ENCODE results near the gene MT1E. TPM values are rescaled to one million over a fixed set of nuclear protein-coding genes. Genes with fewer than 3 reads are reported as not detected.

Gene MT1E
- total RNA-seq, 1 donor from 2014 or later, result 18.8 TPM

- Histone ChIP-seq H3K27ac (ENCODE audit: low read depth, low read length) (peak overlapping the region; percentile 98), H3K27me3 (ENCODE audit: control insufficient read depth in 3 of 3, insufficient read depth in 3 of 3, low read length in 3 of 3) (no peaks in the 10 kb centered on the region), H3K9ac (ENCODE audit: low read depth in 1 of 3, low read length in 3 of 3) (peak overlapping the region; percentile 70 to 93 (median 81)), H3K4me1 (ENCODE audit: control insufficient read depth in 3 of 3, insufficient read depth in 3 of 3, low read length in 3 of 3) (peaks cover 63 to 78% (median 75%) of the 10 kb centered on the region in 3 donors), H3K9me3 (ENCODE audit: control insufficient read depth in 3 of 3, low read length in 3 of 3) (no peaks in the 10 kb centered on the region), H3K36me3 (ENCODE audit: control insufficient read depth in 3 of 3, insufficient read depth in 3 of 3, low read length in 3 of 3) (no peaks in the 10 kb centered on the region), H3K4me3 (ENCODE audit: low read length in 3 of 3) (peak overlapping the region; percentile 48 to 81 (median 63))
These were observed 19.0 kb upstream of the MT1E start for GRCh38 chr16:56606476-56607108.

- Histone ChIP-seq H3K4me3 (ENCODE audit: low read length in 3 of 3) (peak overlapping the region; percentile 63 to 81 (median 65)), H3K36me3 (ENCODE audit: control insufficient read depth in 3 of 3, insufficient read depth in 3 of 3, low read length in 3 of 3) (no peaks in the 10 kb centered on the region), H3K9ac (ENCODE audit: low read depth in 1 of 3, low read length in 3 of 3) (peak overlapping the region; percentile 70 to 93 (median 81)), H3K9me3 (ENCODE audit: control insufficient read depth in 3 of 3, low read length in 3 of 3) (no peaks in the 10 kb centered on the region), H3K27me3 (ENCODE audit: control insufficient read depth in 3 of 3, insufficient read depth in 3 of 3, low read length in 3 of 3) (no peaks in the 10 kb centered on the region), H3K27ac (ENCODE audit: low read depth, low read length) (peak overlapping the region; percentile 98), H3K4me1 (ENCODE audit: control insufficient read depth in 3 of 3, insufficient read depth in 3 of 3, low read length in 3 of 3) (peaks cover 68 to 81% (median 79%) of the 10 kb centered on the region in 3 donors)
These were observed 18.4 kb upstream of the MT1E start for GRCh38 chr16:56607109-56607618.

- Histone ChIP-seq H3K27me3 (ENCODE audit: control insufficient read depth in 3 of 3, insufficient read depth in 3 of 3, low read length in 3 of 3) (no peaks in the 10 kb centered on the region), H3K36me3 (ENCODE audit: control insufficient read depth in 3 of 3, insufficient read depth in 3 of 3, low read length in 3 of 3) (no peaks in the 10 kb centered on the region), H3K9ac (ENCODE audit: low read depth in 1 of 3, low read length in 3 of 3) (peak overlapping the region; percentile 70 to 93 (median 81)), H3K4me1 (ENCODE audit: control insufficient read depth in 3 of 3, insufficient read depth in 3 of 3, low read length in 3 of 3) (peaks cover 69 to 81% (median 81%) of the 10 kb centered on the region in 3 donors), H3K27ac (ENCODE audit: low read depth, low read length) (peak overlapping the region; percentile 98), H3K9me3 (ENCODE audit: control insufficient read depth in 3 of 3, low read length in 3 of 3) (no peaks in the 10 kb centered on the region), H3K4me3 (ENCODE audit: low read length in 3 of 3) (peak overlapping the region; percentile 63 to 81 (median 65))
These were observed 17.9 kb upstream of the MT1E start for GRCh38 chr16:56607675-56608042.

- no peaks in the 10 kb centered on the region for H3K36me3 ChIP-seq (ENCODE audit: control insufficient read depth in 3 of 3, insufficient read depth in 3 of 3, low read length in 3 of 3)
- no peaks in the 10 kb centered on the region for H3K9me3 ChIP-seq (ENCODE audit: control insufficient read depth in 3 of 3, low read length in 3 of 3)
- H3K27ac ChIP-seq (ENCODE audit: low read depth, low read length), result peak within 1 kb of the TSS; percentile 98
- peak within 1 kb of the TSS; percentile 75 to 89 (median 89) for H3K4me3 ChIP-seq (ENCODE audit: low read length in 3 of 3)
- peak within 1 kb of the TSS; percentile 76 to 93 (median 81) for H3K9ac ChIP-seq (ENCODE audit: low read depth in 1 of 3, low read length in 3 of 3)
- H3K27me3 ChIP-seq (ENCODE audit: control insufficient read depth in 3 of 3, insufficient read depth in 3 of 3, low read length in 3 of 3), result no peaks in the 10 kb centered on the region
- peaks cover 69 to 81% (median 81%) of the 10 kb centered on the region in 3 donors for H3K4me1 ChIP-seq (ENCODE audit: control insufficient read depth in 3 of 3, insufficient read depth in 3 of 3, low read length in 3 of 3)
These were observed 17.3 kb upstream of the MT1E start, which contains the start of gene MT2A for GRCh38 chr16:56608043-56608875. Gene MT2A (plus strand): TSS chr16:56608584. CDS start chr16:56608656, 72 bp downstream.

- Histone ChIP-seq H3K4me3 (ENCODE audit: low read length in 3 of 3) (peak overlapping the region; percentile 75 to 89 (median 89)), H3K27ac (ENCODE audit: low read depth, low read length) (peak overlapping the region; percentile 98), H3K36me3 (ENCODE audit: control insufficient read depth in 3 of 3, insufficient read depth in 3 of 3, low read length in 3 of 3) (no peaks in the 10 kb centered on the region), H3K27me3 (ENCODE audit: control insufficient read depth in 3 of 3, insufficient read depth in 3 of 3, low read length in 3 of 3) (no peaks in the 10 kb centered on the region), H3K4me1 (ENCODE audit: control insufficient read depth in 3 of 3, insufficient read depth in 3 of 3, low read length in 3 of 3) (peaks cover 65 to 77% (median 77%) of the 10 kb centered on the region in 3 donors), H3K9ac (ENCODE audit: low read depth in 1 of 3, low read length in 3 of 3) (peak overlapping the region; percentile 62 to 93 (median 76)), H3K9me3 (ENCODE audit: control insufficient read depth in 3 of 3, low read length in 3 of 3) (no peaks in the 10 kb centered on the region)
These were observed 16.6 kb upstream of the MT1E start for GRCh38 chr16:56608876-56609462.

- no peaks in the 10 kb centered on the region for H3K36me3 ChIP-seq (ENCODE audit: control insufficient read depth in 3 of 3, insufficient read depth in 3 of 3, low read length in 3 of 3)
- no peaks in the 10 kb centered on the region for H3K9me3 ChIP-seq (ENCODE audit: control insufficient read depth in 3 of 3, low read length in 3 of 3)
- H3K27me3 ChIP-seq (ENCODE audit: control insufficient read depth in 3 of 3, insufficient read depth in 3 of 3, low read length in 3 of 3), result no peaks in the 10 kb centered on the region
- H3K4me1 ChIP-seq (ENCODE audit: control insufficient read depth in 3 of 3, insufficient read depth in 3 of 3, low read length in 3 of 3), result peaks cover 64 to 72% (median 72%) of the 10 kb centered on the region in 3 donors
- peak overlapping the region; percentile 75 to 89 (median 89) for H3K4me3 ChIP-seq (ENCODE audit: low read length in 3 of 3)
- H3K27ac ChIP-seq (ENCODE audit: low read depth, low read length), result peak overlapping the region; percentile 98
- peak overlapping the region; percentile 62 to 93 (median 76) for H3K9ac ChIP-seq (ENCODE audit: low read depth in 1 of 3, low read length in 3 of 3)
These were observed 16.1 kb upstream of the MT1E start for GRCh38 chr16:56609463-56609921.

GRCh38 chr16:56610017-56610608 is 15.5 kb upstream of the MT1E start:
- peak overlapping the region; percentile 28 to 89 (median 47) for H3K4me3 ChIP-seq (ENCODE audit: low read length in 3 of 3)
- H3K9ac ChIP-seq (ENCODE audit: low read depth in 1 of 3, low read length in 3 of 3), result peak overlapping the region; percentile 62 to 93 (median 76)
- H3K27ac ChIP-seq (ENCODE audit: low read depth, low read length), result peak overlapping the region; percentile 98
- H3K27me3 ChIP-seq (ENCODE audit: control insufficient read depth in 3 of 3, insufficient read depth in 3 of 3, low read length in 3 of 3), result no peaks in the 10 kb centered on the region
- no peaks in the 10 kb centered on the region for H3K36me3 ChIP-seq (ENCODE audit: control insufficient read depth in 3 of 3, insufficient read depth in 3 of 3, low read length in 3 of 3)
- H3K4me1 ChIP-seq (ENCODE audit: control insufficient read depth in 3 of 3, insufficient read depth in 3 of 3, low read length in 3 of 3), result peaks cover 64 to 67% (median 65%) of the 10 kb centered on the region in 3 donors
- H3K9me3 ChIP-seq (ENCODE audit: control insufficient read depth in 3 of 3, low read length in 3 of 3), result no peaks in the 10 kb centered on the region

GRCh38 chr16:56610609-56611111 is 14.9 kb upstream of the MT1E start:
- Histone ChIP-seq H3K4me3 (ENCODE audit: low read length in 3 of 3) (peak overlapping the region; percentile 28 to 89 (median 47)), H3K9me3 (ENCODE audit: control insufficient read depth in 3 of 3, low read length in 3 of 3) (no peaks in the 10 kb centered on the region), H3K4me1 (ENCODE audit: control insufficient read depth in 3 of 3, insufficient read depth in 3 of 3, low read length in 3 of 3) (peaks cover 60 to 62% (median 62%) of the 10 kb centered on the region in 3 donors), H3K27ac (ENCODE audit: low read depth, low read length) (peak overlapping the region; percentile 98), H3K27me3 (ENCODE audit: control insufficient read depth in 3 of 3, insufficient read depth in 3 of 3, low read length in 3 of 3) (no peaks in the 10 kb centered on the region), H3K9ac (ENCODE audit: low read depth in 1 of 3, low read length in 3 of 3) (peak overlapping the region in 1 of 3 donors; percentile 93), H3K36me3 (ENCODE audit: control insufficient read depth in 3 of 3, insufficient read depth in 3 of 3, low read length in 3 of 3) (no peaks in the 10 kb centered on the region)

- Histone ChIP-seq H3K4me1 (ENCODE audit: control insufficient read depth in 3 of 3, insufficient read depth in 3 of 3, low read length in 3 of 3) (peaks cover 53 to 55% (median 55%) of the 10 kb centered on the region in 3 donors), H3K9ac (ENCODE audit: low read depth in 1 of 3, low read length in 3 of 3) (peak overlapping the region; percentile 41 to 93 (median 71)), H3K4me3 (ENCODE audit: low read length in 3 of 3) (peak overlapping the region in 2 of 3 donors; percentile 41)
These were observed 14.2 kb upstream of the MT1E start for GRCh38 chr16:56611281-56611833.

More at GRCh38 chr16:56611281-56611833, 14.2 kb upstream of the MT1E start:
- H3K27me3 ChIP-seq (ENCODE audit: control insufficient read depth in 3 of 3, insufficient read depth in 3 of 3, low read length in 3 of 3), result no peaks in the 10 kb centered on the region
- no peaks in the 10 kb centered on the region for H3K9me3 ChIP-seq (ENCODE audit: control insufficient read depth in 3 of 3, low read length in 3 of 3)
- H3K27ac ChIP-seq (ENCODE audit: low read depth, low read length), result peak overlapping the region; percentile 98
- no peaks in the 10 kb centered on the region for H3K36me3 ChIP-seq (ENCODE audit: control insufficient read depth in 3 of 3, insufficient read depth in 3 of 3, low read length in 3 of 3)
